HG02938 (cell line): ENCODE data around the gene HDAC4.
"Not testable (repeated sequence)": the region's sequence is repeated elsewhere in the genome, so short reads cannot be mapped to it uniquely, and the experiment has no call there.

Experiments used
- ATAC-seq: cut with Tn5 transposase; IDR thresholded peaks from one replicate; pipeline ENCODE4 v1.9.1; 2021; ENCODE audit warnings: mild to moderate bottlenecking, moderate library complexity; ENCODE audit not compliant: unreplicated experiment

HDAC4 gene

DNA sequence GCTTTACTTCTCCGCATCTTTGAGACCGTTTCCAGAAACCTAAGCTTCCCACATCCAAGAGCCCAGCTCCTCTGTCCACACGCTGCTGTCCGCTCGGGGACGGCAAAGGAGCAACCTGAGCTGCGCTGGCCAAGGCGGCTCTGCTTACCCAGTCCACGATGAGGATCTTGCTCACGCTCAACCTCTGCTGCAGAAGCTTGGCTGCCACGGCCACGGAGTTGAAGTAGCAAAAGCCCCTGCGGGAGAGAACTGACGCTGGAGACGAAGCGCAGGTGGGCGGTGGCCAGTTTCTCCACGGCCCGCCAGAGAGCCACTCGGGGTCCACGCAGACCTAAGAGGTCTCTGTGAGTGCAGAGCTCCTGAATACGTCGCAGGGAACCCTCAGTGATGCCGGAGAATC, 316.8 kb downstream of the HDAC4 start:
- ATAC-seq, result no peak

DNA sequence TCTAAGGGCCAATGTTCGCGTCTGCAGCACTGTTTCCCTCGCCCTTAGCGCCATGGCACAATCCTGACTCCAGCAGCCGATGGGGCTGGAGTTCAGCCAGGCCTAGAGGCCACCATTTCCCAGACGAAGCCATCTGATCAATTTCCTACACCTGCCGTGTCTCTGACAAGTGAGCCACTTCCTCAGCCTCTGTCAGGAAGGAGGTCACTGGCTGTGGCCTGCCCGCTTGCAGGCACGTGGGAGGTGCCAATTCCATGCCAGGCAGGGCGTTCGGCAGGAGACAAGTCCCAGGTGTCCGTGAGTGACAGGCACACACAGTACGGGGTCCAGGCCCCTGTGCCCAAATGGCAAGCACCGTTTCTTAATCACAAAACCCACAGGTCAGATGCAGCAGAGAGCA, 318.4 kb downstream of the HDAC4 start:
- ATAC-seq, result no peak

DNA sequence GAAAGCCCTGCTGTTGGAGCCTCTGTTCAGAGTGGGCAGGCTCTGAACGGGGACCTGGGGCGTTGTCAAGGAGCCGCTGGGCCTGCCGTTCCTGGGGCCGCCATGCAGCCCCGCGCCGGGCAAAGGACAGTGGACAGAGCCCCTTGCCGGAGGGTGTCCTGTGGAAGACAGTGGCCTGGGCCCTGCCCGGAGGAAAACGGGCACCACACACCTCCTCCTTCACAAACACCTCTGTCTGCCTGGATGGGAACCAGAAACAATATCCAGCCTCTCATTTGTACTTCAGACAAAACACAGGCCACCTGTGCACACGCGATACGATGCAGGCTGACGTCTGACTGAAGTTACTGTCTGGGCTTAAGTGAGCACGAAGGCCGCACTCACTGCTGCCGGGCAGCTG, 319.2 kb downstream of the HDAC4 start:
- ATAC-seq, result no peak

DNA sequence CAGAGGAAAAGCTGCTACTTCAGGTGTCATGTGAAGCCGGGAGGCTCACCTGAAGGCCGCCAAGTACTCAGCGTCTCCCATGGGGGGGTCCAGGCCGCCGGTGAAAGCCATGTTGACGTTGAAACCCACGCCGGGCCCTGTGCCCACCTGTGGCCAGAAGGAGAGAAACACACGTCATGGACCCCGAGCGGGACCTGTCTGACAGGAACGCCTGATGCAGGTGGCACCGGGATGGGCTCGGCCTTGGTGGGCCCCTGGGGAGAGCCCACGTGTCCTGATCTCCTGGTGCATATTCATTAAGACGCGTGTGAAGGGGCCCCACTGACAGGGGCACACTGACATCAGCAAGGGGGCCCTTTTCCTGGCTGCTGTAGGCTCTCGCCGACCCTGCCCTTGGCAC, 319.8 kb downstream of the HDAC4 start:
- ATAC-seq, result no peak

DNA sequence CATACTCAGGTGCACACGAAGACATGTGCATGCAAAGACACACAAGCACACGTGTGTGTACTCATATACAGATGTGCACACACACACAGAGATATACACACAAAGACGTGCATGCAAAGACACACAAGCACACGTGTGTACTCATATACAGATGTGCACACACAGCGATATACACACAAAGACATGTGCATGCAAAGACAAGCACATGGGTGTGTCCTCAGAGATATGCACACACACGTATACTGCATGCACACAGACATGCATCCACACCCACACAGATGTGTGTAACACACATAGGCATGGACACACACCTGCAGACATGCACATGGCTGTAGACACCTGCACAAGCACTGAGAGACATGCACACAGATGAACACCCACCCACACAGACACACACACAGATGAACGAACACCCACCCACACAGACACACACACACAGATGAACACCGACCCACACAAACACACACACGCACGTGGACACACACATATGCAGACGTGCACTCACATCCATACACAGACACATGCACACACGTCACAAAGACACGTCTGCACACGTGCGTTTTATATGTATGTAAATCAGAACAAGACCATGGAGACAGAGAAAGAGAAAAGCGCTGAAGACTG, 321.0 kb downstream of the HDAC4 start:
- ATAC-seq, result no peak

DNA sequence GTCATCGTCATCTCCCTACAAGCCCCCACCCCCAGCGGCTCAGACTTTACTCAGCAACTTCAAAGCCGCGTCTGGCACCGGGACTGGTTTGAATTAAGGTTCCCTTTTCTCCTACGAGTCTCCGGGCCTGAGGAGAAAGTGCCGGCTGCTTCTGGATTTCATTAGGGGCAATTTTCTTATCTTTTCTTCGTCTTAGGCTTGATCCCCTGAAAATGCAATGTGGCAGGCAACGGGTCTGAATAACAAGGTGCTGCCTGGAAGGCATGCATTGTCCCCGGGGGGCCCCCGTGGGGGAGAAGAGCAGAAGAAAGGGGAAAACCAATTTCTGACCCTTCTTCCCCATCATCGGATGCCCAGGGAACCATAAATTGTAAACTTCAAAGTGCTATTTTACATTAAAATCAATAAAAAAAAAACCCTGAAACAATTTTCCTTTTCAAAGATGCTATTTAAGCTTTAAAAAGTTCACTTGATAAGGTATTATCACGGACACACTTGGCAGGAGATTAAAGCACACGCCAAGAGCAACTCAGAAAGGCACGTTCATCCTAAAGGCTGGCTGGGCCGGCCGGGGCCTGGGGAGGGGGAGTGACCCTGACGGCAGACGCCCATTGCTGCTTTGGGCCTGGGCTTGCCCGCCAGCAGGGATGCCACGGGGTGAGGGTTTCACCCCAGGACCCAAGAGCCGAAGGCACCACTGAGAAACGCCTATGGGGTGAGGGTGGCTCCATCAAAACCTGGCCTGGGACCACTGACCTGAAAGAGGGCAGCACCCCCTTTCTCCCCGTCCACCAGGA, 322.5 kb downstream of the HDAC4 start:
- ATAC-seq, result no peak

DNA sequence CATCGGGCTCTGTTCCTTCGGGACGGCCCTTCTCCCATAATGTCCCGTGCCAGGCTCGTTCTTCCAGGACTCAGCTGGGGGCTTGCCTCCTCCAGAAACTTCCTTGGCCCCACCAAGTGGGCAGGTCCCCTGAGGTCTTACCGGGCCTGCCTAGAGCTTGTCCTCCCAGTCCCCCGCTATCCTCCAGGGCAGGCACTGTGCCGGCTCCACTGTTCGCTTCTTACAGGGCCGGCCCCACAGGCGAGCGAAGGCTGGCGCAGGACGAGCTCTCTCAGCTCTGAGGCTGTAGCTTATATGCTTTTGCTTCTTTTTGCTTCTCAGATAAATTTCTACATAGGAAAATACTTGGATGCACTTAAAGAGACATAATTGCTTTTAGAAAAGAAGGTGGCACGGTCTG, 323.6 kb downstream of the HDAC4 start:
- no peak for ATAC-seq

DNA sequence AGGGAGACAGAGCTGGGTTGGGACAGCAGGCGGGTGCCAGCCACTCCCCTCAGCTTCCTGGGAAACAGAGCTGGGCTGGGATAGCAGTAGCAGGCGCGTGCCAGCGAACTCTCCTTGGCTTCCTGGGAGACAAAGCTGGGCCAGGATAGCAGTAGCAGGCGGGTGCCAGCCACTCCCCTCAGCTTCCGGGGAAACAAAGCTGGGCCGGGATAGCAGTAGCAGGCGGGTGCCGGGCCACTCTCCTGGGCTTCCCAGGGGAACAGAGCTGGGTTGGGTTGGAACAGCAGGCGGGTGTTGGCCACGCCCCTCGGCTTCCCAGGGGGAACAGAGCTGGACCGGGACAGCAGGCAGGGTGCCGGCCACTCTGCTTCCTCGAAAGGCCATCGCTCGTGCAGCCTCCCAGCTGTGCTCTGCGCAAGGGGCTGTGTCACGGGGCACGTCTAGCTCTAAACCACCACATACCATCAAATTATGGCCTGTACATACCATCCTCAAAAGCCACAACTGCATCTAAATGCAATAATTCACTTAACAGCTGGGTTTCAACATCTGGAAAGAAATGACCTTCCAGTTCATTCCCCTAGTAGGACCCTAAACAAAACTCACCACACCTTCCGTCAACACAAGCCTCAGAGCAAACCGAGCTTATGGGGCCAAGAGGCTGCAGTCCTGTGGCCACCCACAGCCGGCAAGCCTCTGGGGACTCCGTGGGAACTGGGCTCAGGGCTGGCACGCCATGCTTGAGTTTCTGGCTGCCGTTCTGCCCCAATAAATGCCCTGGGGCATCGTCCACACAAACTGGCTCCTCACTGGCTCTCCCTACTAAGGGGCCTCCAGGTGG, 324.7 kb downstream of the HDAC4 start:
- ATAC-seq, result no peak

DNA sequence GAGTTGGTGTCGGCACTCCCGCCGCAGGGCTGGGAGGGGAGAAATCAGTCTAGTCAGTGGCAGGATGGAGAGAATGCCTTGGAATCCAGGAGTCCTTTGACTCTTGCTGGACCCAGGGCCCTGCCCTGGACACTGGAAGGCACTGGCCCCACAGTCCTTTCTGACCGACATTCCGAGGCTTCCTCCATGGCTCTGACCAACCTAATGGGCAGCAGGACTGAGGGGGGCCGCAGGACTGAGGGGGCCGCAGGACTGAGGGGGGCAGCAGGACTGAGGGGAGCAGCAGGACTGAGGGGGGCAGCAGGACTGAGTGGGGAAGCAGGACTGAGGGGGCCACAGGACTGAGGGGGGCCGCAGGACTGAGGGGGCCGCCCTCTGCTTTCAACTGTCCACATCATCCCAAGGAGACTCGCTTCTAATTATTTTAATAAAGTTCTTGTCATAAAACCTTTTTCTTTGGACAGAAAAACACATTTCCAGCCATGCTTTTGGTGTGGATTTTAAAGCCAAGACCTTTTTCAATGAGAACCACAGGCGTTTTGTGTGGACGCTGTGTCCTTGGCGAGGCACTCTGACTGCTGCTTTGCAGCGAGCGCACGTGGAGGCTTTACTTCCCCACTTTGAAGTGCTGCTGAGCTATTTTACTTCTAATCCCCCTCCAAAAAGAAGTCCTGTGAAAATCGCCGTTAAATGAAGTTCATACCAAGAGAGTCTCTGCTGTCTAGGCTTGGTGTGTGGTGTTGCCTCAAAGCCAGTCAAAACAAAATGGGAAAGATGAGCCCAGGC, 326.9 kb downstream of the HDAC4 start:
- ATAC-seq, result no peak

DNA sequence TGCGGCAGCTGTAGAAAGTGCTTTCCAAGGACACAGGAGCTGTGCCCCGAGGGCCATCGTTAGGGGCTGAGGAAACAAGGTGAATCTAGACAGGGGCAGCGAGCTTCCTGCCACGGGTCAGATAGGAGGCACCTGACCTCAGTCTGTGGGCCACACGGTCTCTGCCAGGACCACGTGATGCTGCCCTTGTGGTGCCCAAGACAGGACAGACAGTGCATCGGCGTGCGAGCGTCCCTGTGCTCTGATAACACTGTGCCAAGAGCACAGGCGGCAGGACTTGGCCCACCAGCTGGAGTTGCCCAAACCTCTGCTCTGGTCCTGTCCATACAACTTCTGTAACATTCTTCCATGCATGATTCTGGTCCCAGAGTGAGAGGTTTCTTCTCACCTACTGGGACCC, 327.6 kb downstream of the HDAC4 start:
- ATAC-seq, result no peak

DNA sequence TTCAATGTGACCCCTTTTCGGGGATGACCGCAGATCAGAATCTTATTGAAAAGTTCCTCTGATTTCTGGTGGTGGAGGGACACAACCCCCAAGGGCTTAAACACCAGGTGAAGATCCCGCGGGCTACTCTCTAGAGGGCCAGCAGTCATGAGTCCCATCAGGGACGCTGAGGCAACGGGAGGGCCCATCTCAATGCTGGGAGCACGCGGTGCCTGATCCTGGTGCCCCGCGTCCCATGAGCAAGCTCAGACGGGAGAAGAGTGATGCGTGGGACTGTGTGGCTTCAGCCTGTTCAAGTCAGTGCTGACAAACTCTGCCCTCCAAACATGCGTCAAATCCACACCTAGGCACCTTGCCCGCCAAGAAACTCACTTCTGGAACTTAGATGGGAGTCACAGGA, 328.0 kb downstream of the HDAC4 start:
- no peak for ATAC-seq

DNA sequence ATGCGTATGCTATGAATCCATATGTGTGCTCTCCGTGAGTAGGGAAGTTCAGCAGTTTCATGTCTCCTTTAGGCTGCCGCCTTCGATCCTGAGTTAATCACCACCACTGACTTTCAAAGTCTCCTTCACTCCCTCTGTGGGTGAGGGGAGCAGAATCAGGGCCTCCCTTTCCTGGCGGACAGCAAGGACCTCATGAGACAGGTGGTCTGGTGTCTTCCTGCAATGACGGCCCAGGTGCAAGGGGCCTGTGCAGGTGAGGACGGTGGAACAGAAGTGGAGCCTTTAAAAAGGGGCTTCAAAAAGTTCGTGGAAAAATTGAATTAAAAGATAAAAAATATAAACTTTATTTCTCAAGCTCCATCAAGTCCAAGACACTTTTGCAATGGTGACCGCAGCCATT, 330.4 kb downstream of the HDAC4 start:
- ATAC-seq, result no peak

DNA sequence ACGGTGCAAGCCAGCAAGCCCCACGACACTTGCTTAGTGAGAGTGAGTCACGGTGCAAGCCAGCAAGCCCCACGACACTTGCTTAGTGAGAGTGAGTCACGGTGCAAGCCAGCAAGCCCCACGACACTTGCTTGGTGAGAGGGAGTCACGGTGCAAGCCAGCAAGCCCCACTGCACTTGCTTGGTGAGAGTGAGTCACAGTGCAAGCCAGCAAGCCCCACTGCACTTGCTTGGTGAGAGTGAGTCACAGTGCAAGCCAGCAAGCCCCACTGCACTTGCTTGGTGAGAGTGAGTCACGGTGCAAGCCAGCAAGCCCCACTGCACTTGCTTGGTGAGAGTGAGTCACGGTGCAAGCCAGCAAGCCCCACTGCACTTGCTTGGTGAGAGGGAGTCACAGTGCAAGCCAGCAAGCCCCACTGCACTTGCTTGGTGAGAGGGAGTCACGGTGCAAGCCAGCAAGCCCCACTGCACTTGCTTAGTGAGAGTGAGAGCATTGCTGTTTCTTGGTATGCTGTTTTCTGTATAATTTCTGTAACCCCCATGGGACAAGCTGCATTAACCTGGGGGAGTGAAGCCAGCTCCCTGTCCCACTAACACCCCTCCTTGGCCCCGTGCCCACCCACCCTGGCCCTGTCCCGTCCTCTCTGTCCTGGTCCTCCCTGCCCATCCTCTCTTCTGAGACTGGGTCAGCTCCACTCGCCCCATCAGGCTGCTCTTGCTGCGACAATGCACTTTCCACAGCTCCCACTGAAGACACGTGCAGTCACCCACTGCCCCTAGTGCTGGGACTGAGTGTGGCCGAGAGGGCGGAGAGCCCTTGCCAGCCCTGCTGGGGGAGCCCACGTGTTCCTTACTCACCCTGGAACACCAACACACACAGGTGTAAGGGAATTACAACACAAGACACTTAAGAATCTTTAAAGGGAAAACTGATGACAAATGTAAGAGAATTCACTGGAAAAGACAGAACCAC, 331.2 kb downstream of the HDAC4 start:
- ATAC-seq, result not testable (repeated sequence)

DNA sequence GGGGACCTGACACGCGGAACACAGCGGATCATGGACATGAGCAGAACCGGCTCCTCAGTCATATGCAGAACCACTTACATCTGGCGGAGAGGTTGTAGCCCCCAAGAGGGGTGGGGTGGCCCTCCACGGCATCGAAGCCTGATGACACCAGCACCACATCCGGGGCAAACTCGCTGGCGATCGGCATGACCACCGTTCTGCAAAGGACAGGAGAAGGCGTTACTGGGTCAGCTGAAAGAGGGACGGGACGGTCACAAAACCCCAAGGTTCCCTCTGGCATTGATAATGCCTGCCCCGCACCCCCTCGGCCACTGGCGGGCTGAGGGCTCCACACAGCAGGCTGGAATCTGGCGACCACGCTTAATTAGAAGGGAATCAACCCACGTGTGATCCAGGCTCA, 332.4 kb downstream of the HDAC4 start:
- ATAC-seq, result no peak

DNA sequence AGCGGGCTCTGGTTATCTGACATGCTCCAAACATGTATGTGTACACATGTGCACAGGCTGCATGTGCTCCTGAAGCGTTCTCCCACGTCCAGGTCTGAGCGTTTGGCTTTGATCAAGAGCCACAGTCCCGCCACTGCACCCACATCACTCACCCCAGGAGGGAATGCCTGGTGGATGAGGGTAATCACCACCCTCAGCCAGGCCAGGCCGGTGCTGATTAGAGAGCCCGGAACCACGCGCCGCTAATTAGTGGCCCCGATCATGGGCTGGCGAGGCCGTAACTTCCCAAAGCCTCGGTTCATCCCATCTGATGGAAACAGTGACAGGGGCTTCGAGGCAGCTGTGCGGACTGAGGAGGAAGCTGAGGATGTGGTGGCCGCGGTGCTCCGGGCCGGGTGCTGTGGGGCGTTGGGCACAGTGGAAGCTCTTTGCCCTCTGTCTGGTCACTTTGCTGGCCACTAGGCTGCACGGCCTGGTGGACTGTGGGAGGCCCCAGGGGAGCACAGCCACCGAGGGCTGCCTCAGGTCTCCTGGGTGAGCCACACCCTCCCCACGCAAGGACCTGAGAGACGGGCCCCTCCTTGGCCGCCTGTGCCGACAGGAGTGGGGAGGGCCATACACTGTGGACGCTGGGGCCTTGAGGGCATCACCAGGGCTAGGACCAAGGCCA, 333.5 kb downstream of the HDAC4 start:
- ATAC-seq, result no peak

DNA sequence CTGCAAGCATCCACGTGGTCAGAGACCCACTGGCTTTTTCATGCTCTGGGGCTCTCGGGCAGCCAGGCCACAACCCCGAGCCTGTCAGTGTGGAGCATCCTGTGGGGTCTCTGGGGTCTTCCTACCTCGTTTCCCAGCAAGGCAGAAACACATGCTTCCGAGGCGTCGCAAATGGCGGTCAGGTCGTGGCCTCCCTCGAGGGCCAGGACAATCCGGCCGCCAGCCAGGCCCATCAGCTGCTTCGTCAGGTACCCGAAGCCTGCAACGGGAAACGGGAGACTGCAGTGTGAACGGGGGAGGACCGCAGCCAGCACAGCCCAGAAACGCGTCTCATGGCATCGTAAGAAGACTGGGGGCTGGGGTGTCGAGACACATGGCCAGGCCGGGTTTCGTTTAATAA, 334.2 kb downstream of the HDAC4 start:
- ATAC-seq, result no peak

DNA sequence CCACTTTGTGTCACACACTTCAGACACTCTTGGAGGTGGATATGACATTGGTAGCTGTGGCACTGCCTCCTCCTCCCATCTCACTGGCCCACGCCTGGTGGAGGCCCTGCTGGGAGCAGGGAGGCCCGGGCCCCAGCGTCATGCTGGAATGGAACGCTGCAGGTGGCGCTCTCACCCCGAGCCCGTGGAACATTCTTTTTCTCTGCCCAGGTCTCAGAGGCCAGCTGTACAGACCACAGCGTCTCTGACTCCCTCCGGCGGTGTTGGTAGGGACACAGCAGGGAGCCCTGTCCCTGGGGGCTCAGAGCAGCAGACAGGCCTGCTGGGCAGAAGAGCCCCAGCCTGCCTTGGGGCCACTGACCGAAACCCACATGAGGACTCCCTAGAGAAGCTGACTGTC, 334.9 kb downstream of the HDAC4 start:
- no peak for ATAC-seq

DNA sequence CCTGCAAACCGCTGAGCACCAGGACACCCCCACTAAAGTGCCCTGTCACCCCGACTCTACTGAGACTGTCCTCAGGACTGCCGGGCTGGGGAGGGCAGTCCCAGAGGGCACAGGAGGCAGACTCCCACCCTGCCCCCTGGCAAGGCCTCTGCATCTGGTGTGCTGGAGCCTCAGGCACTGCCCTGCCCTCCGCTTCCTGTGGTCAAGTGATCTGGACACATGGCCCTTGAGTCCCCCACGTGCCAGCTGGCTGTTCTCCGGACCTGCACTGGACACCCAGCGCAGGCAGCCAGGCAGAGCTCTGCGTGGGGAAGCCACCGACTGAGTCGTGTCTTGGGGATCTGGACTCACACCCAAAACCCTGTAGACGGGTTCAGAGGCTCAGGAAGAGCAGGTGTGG, 335.3 kb downstream of the HDAC4 start:
- ATAC-seq, result no peak

DNA sequence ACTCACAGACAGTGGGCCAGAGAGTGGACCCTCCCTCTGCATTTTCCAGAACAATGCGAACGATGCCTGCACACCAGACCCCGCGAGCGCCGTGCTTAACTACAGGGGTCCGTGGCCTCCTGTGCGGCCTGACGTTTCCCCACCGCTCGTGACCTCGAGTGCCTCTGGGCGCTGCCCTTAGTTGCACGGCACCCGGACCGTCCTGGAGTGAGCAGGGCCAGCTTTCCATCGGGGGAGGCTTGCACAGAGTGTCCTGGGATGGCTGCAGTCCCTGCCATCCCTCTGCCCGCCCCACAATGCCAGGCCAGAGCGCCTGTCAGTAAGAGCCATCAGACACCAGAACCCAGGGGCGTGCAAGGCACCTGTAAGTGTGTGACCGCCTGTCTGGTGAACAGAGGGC, 335.9 kb downstream of the HDAC4 start:
- ATAC-seq, result no peak
